Endothelial cell of umbilical vein (primary cell): ENCODE measurements around the gene ZNF496. TPM values are rescaled to one million over a fixed set of nuclear protein-coding genes. Genes with fewer than 3 reads are reported as not detected.
"Not testable (repeated sequence)": the region's sequence is repeated elsewhere in the genome, so short reads cannot be mapped to it uniquely, and the experiment has no call there.

ENCODE experiments used
- BruUV-seq: library from RNA; stranded (reverse); fragments of 400-500 nt; replicated peaks from 2 replicates; lab custom pipeline; 2021; lab: Mats Ljungman, UMichigan
- CTCF ChIA-PET: fragments of 300-600, 350-600 bp; sonication (Branson Sonifier 250); formaldehyde crosslinking; loops from one replicate; lab custom pipeline; 2021; ENCODE audit warnings: antibody characterized with exemption, inconsistent platforms; lab: Charles Lee
- POLR2A ChIA-PET: fragments of 300-600, 350-600 bp; sonication (Branson Sonifier 250); formaldehyde crosslinking; loops from one replicate; lab custom pipeline; 2021; ENCODE audit warnings: antibody characterized with exemption, inconsistent platforms; lab: Charles Lee
- DNase-seq: peaks from one replicate; pipeline ENCODE4 v3.0.0-alpha.2; 2011; ENCODE audit warnings: low read depth, low spot score
- FAIRE-seq: peaks from 2 replicates; lab custom pipeline; 2011; peaks lifted over from hg19 to GRCh38; lab: Jason Lieb, UNC
- H2AFZ ChIP-seq: 2 replicates; pipeline ENCODE4 v1.6.0; 2012; ENCODE audit warnings: low read depth, low read length, control low read depth, inconsistent platforms
- H3K27ac ChIP-seq: 2 replicates; pipeline ENCODE4 v1.5.1; 2011; ENCODE audit warnings: low read depth, mild to moderate bottlenecking, control low read depth, low read length, moderate library complexity; ENCODE audit not compliant: insufficient read depth
- H3K27me3 ChIP-seq, 2 experiments: 2 replicates each; pipeline versions ENCODE4 v1.6.0 to v1.6.1; 2011; ENCODE audit warnings: low read length in 2 of 2, mixed read lengths in 1 of 2; ENCODE audit not compliant: control insufficient read depth in 2 of 2, insufficient read depth in 2 of 2
- H3K36me3 ChIP-seq, 2 experiments: 2 replicates in 1 of 2; 3 replicates in 1 of 2; pipeline ENCODE4 v1.5.1; 2011; ENCODE audit warnings: low read length in 2 of 2, mild to moderate bottlenecking in 1 of 2, moderate library complexity in 1 of 2; ENCODE audit not compliant: control insufficient read depth in 2 of 2, insufficient read depth in 2 of 2; ENCODE audit errors: extremely low read depth in 1 of 2
- H3K4me1 ChIP-seq: 3 replicates; pipeline ENCODE4 v1.5.1; 2011; ENCODE audit warnings: mild to moderate bottlenecking, low read length; ENCODE audit not compliant: control insufficient read depth, insufficient read depth; ENCODE audit errors: extremely low read depth
- H3K4me2 ChIP-seq: 2 replicates; pipeline ENCODE4 v1.6.1; 2011; ENCODE audit warnings: low read length, control low read depth, mixed read lengths; ENCODE audit not compliant: insufficient read depth
- H3K4me3 ChIP-seq, 3 experiments: fragments of 200-600 bp in 1 of 3; sonication (generic), shearing (Covaris generic) in 1 of 3; replicated peaks in 1 of 3; 2 replicates each; pipeline ENCODE4 v1.5.1; 2011 to 2016; ENCODE audit warnings: control low read depth in 3 of 3, low read length in 3 of 3, mild to moderate bottlenecking in 2 of 3, inconsistent platforms in 1 of 3, low read depth in 1 of 3, moderate library complexity in 1 of 3; ENCODE audit not compliant: insufficient read depth in 1 of 3
- H3K79me2 ChIP-seq: 2 replicates; pipeline ENCODE4 v1.6.0; 2012; ENCODE audit warnings: low read length, inconsistent platforms; ENCODE audit not compliant: control insufficient read depth, insufficient read depth
- H3K9ac ChIP-seq: replicated peaks from 2 replicates; pipeline ENCODE3; 2011; ENCODE audit warnings: low read length, control low read depth; ENCODE audit not compliant: insufficient read depth; ENCODE audit errors: extremely low read depth
- H3K9me1 ChIP-seq: replicated peaks from 3 replicates; pipeline ENCODE4 v1.6.0; 2011; ENCODE audit warnings: mild to moderate bottlenecking, low read length; ENCODE audit not compliant: control insufficient read depth, insufficient read depth; ENCODE audit errors: extremely low read depth
- H3K9me3 ChIP-seq: replicated peaks from 2 replicates; pipeline ENCODE4 v1.5.1; 2012; ENCODE audit warnings: low read length, inconsistent platforms; ENCODE audit not compliant: control insufficient read depth, insufficient read depth
- H4K20me1 ChIP-seq: replicated peaks from 2 replicates; pipeline ENCODE3; 2011; ENCODE audit warnings: mild to moderate bottlenecking, low read length; ENCODE audit not compliant: control insufficient read depth, insufficient read depth; ENCODE audit errors: extremely low read depth
- CTCF ChIP-seq, 2 donors: IDR thresholded peaks; 1 replicate in 1 of 2; 2 replicates in 1 of 2; pipeline ENCODE4 v1.5.1; 2011; ENCODE audit warnings: low read length in 2 of 2, mild to moderate bottlenecking in 2 of 2, moderate library complexity in 2 of 2, control low read depth in 1 of 2, inconsistent platforms in 1 of 2, low read depth in 1 of 2; ENCODE audit not compliant: insufficient read depth in 1 of 2; ENCODE audit errors: extremely low read depth in 1 of 2
- FOS ChIP-seq: IDR thresholded peaks from 2 replicates; pipeline ENCODE4 v1.6.1; 2011; ENCODE audit warnings: mild to moderate bottlenecking, low read length, moderate library complexity, borderline replicate concordance; ENCODE audit not compliant: insufficient read depth
- GATA2 ChIP-seq: IDR thresholded peaks from 2 replicates; pipeline ENCODE4 v1.7.0; 2011; ENCODE audit warnings: low read depth, mild to moderate bottlenecking, moderate library complexity, mixed read lengths, low read length; ENCODE audit not compliant: insufficient read length, insufficient read depth
- MAX ChIP-seq: IDR thresholded peaks from 2 replicates; pipeline ENCODE4 v1.6.1; 2011; ENCODE audit not compliant: insufficient read depth, insufficient read length
- MYC ChIP-seq: IDR thresholded peaks from one replicate; pipeline ENCODE4 v1.6.1; 2011; ENCODE audit warnings: mild to moderate bottlenecking, low read depth, low read length
- POLR2AphosphoS5 ChIP-seq: IDR thresholded peaks from 2 replicates; pipeline ENCODE4 v1.6.1; 2012; ENCODE audit warnings: low read depth, mild to moderate bottlenecking, control low read depth, low read length, moderate library complexity; ENCODE audit not compliant: insufficient read depth
- dilution Hi-C: fragments of 300-500 bp; cut with MboI; formaldehyde crosslinking; loops from one replicate; pipeline ENCODE4 v1.15.0; 2019; ENCODE audit warnings: low sequenced_read_pairs; ENCODE audit not compliant: extremely low pct_ligation_motif_present
- intact Hi-C: fragments of 100-400 bp; cut with micrococcal nuclease; formaldehyde crosslinking; loops from one replicate; pipeline ENCODE4 v1.10.0; 2022
- polyA plus RNA-seq, 4 experiments: library from polyadenylated mRNA; depleted of rRNA in 3 of 4; stranded (reverse) in 3 of 4; unstranded in 1 of 4; fragments of >200 nt; gene quantifications; 2 replicates each; pipeline versions ENCODE4 v1.2.1 to v1.2.3, GENCODE V29; 2011 to 2012; ENCODE audit warnings: missing spikeins in 1 of 4
- total RNA-seq: library from RNA; stranded (reverse); gene quantifications from 2 replicates; pipeline ENCODE4 v1.2.3, GENCODE V29; 2021

ZNF496 gene
- total and polyA plus RNA-seq, 2 donors (not counting 3 experiments of a cell fraction or from before 2014, with no cell fraction given), result 22.4 to 46.0 TPM

- no peaks in the 10 kb centered on the region for H3K27me3 ChIP-seq
- POLR2A ChIA-PET, result no interaction called here
- dilution Hi-C loops, result no loop called here
- no peak overlapping the region for H3K27ac ChIP-seq
- CTCF ChIA-PET, result no interaction called here
- TF ChIP-seq FOS (no peak), CTCF (IDR thresholded peaks at IDR 0.05; ENCODE audit: extremely low read depth in 1 of 2, insufficient read depth in 1 of 2, low read depth in 1 of 2, low read length in 2 of 2) (no peak), POLR2AphosphoS5 (no peak), MAX (no peak), MYC (no peak), GATA2 (no peak)
- no peak for DNase-seq
- no peak overlapping the region for H3K4me2 ChIP-seq
- no peaks in the 10 kb centered on the region for H3K9me3 ChIP-seq
- H3K9me1 ChIP-seq, result no peaks in the 10 kb centered on the region
- no peak overlapping the region for H3K4me3 ChIP-seq
- no TSS peak for BruUV-seq
- H4K20me1 ChIP-seq, result no peaks in the 10 kb centered on the region
- no peak overlapping the region for H2AFZ ChIP-seq
- FAIRE-seq, result no peak
- H3K36me3 ChIP-seq, result no peaks in the 10 kb centered on the region
- no peak overlapping the region for H3K9ac ChIP-seq
- H3K4me1 ChIP-seq, result no peaks in the 10 kb centered on the region
- intact Hi-C loops, result no loop called here
- no peaks in the 10 kb centered on the region for H3K79me2 ChIP-seq
These were observed 35.4 kb upstream of the ZNF496 start for GRCh38 chr1:247366926-247367645.

- DNase-seq, H4K20me1 ChIP-seq, FAIRE-seq, intact Hi-C loops, H3K9me1 ChIP-seq, H3K79me2 ChIP-seq, H3K9me3 ChIP-seq, BruUV-seq, H3K4me3 ChIP-seq, H3K4me2 ChIP-seq, H3K27ac ChIP-seq, H3K36me3 ChIP-seq, dilution Hi-C loops, H3K27me3 ChIP-seq, POLR2A ChIA-PET, H2AFZ ChIP-seq, H3K9ac ChIP-seq, H3K4me1 ChIP-seq, CTCF ChIA-PET: not testable (repeated sequence)
These were observed 34.7 kb upstream of the ZNF496 start for GRCh38 chr1:247366345-247366744.
